Mesothelial cell of epicardium (in vitro differentiated cells): ENCODE data around the gene KIF16B. TPM values are rescaled to one million over a fixed set of nuclear protein-coding genes. Genes with fewer than 3 reads are reported as not detected.

Source experiments
- DNase-seq, 2 experiments: peaks; one replicate each; pipeline ENCODE4 v3.0.0; 2021; ENCODE audit warnings: low spot score in 2 of 2; ENCODE audit not compliant: unreplicated experiment in 2 of 2
- H3K27ac Mint-ChIP-seq: 2 replicates; pipeline ENCODE4 v1.8.0; 2021; ENCODE audit warnings: mixed read lengths
- H3K27me3 Mint-ChIP-seq: 2 replicates; pipeline ENCODE4 v1.8.0; 2021; ENCODE audit warnings: low read depth, mixed read lengths
- H3K36me3 Mint-ChIP-seq: 2 replicates; pipeline ENCODE4 v1.8.0; 2021; ENCODE audit warnings: mixed read lengths
- H3K4me1 Mint-ChIP-seq: 2 replicates; pipeline ENCODE4 v1.8.0; 2021; ENCODE audit warnings: mixed read lengths
- H3K4me3 Mint-ChIP-seq: 2 replicates; pipeline ENCODE4 v1.8.0; 2021; ENCODE audit warnings: mild to moderate bottlenecking, moderate library complexity, mixed read lengths
- H3K9me3 Mint-ChIP-seq: 2 replicates; pipeline ENCODE4 v1.8.0; 2021; ENCODE audit warnings: mixed read lengths
- CTCF ChIP-seq: fragments of 200-600 bp; sonication (generic); IDR thresholded peaks from one replicate; pipeline ENCODE4 v1.5.0; 2021; ENCODE audit warnings: antibody characterized with exemption; ENCODE audit not compliant: unreplicated experiment
- total RNA-seq: library from RNA; stranded (reverse); gene quantifications from 3 replicates; pipeline ENCODE4 v1.2.1, GENCODE V29; 2021

KIF16B gene
- total RNA-seq, 1 donor from 2014 or later, result 12.8 TPM

- no peak overlapping the region for H3K4me3 Mint-ChIP-seq
- no peak overlapping the region for H3K27ac Mint-ChIP-seq
- H3K27me3 Mint-ChIP-seq, result no peaks in the 10 kb centered on the region
- H3K4me1 Mint-ChIP-seq, result peaks cover 3% of the 10 kb centered on the region
- H3K36me3 Mint-ChIP-seq, result no peaks in the 10 kb centered on the region
- no peak for TF ChIP-seq CTCF
- no peak for DNase-seq
- no peaks in the 10 kb centered on the region for H3K9me3 Mint-ChIP-seq
Measured at GRCh38 chr20:16560661-16561060, 12.6 kb downstream of the KIF16B start.

GRCh38 chr20:16560216-16560615, 13.0 kb downstream of the KIF16B start:
- no peak overlapping the region for H3K27ac Mint-ChIP-seq
- no peaks in the 10 kb centered on the region for H3K36me3 Mint-ChIP-seq
- TF ChIP-seq CTCF, result no peak
- H3K4me1 Mint-ChIP-seq, result peaks cover 3% of the 10 kb centered on the region
- H3K9me3 Mint-ChIP-seq, result no peaks in the 10 kb centered on the region
- H3K27me3 Mint-ChIP-seq, result no peaks in the 10 kb centered on the region
- H3K4me3 Mint-ChIP-seq, result no peak overlapping the region
- no peak for DNase-seq

- H3K27me3 Mint-ChIP-seq, result no peaks in the 10 kb centered on the region
- H3K4me1 Mint-ChIP-seq, result peaks cover 6% of the 10 kb centered on the region
- H3K36me3 Mint-ChIP-seq, result peaks cover under 1% of the 10 kb centered on the region
- DNase-seq, result no peak
- no peaks in the 10 kb centered on the region for H3K9me3 Mint-ChIP-seq
- no peak overlapping the region for H3K27ac Mint-ChIP-seq
- no peak for TF ChIP-seq CTCF
- H3K4me3 Mint-ChIP-seq, result no peak overlapping the region
Measured at GRCh38 chr20:16556301-16556700, 16.9 kb downstream of the KIF16B start.

- Mint-ChIP-seq H3K4me3 (no peak overlapping the region), H3K36me3 (peaks cover 1% of the 10 kb centered on the region), H3K9me3 (no peaks in the 10 kb centered on the region), H3K27me3 (no peaks in the 10 kb centered on the region), H3K4me1 (peaks cover 6% of the 10 kb centered on the region), H3K27ac (no peak overlapping the region)
- no peak for DNase-seq
- no peak for TF ChIP-seq CTCF
Measured at GRCh38 chr20:16555754-16556153, 17.5 kb downstream of the KIF16B start.

GRCh38 chr20:16554766-16555543, 18.3 kb downstream of the KIF16B start:
- Mint-ChIP-seq H3K9me3 (no peaks in the 10 kb centered on the region), H3K36me3 (peaks cover 1% of the 10 kb centered on the region), H3K4me1 (peaks cover 6% of the 10 kb centered on the region), H3K27ac (no peak overlapping the region), H3K4me3 (no peak overlapping the region), H3K27me3 (no peaks in the 10 kb centered on the region)
- TF ChIP-seq CTCF, result no peak
- no peak for DNase-seq

- Mint-ChIP-seq H3K9me3 (no peaks in the 10 kb centered on the region), H3K27me3 (no peaks in the 10 kb centered on the region), H3K36me3 (peaks cover 1% of the 10 kb centered on the region), H3K27ac (no peak overlapping the region), H3K4me1 (peaks cover 6% of the 10 kb centered on the region), H3K4me3 (no peak overlapping the region)
- TF ChIP-seq CTCF, result no peak
- DNase-seq, result no peak
Measured at GRCh38 chr20:16553684-16554083, 19.6 kb downstream of the KIF16B start.
